ENCODE results near the gene LRRTM3.

DNA sequence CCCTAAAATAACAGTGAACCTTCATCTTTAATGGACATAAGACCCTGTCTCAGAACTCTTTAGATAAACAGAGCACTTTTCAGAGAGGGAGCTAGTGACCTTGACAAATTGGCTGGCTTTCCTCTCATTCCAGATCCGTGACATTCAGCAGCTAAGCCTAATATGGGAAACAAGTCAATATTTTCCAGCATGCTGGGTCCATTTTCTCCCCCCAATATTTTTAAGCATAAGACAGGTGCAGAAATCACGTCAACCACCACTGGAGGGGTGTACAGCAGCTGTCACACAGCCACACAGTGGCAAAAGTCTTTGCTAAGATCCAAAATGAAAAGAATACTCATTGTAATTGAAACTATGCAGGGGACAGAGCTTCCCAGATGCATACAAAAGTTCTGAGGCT, 26.1 kb downstream of the LRRTM3 start:
- TF ChIP-seq, protein P1, sequence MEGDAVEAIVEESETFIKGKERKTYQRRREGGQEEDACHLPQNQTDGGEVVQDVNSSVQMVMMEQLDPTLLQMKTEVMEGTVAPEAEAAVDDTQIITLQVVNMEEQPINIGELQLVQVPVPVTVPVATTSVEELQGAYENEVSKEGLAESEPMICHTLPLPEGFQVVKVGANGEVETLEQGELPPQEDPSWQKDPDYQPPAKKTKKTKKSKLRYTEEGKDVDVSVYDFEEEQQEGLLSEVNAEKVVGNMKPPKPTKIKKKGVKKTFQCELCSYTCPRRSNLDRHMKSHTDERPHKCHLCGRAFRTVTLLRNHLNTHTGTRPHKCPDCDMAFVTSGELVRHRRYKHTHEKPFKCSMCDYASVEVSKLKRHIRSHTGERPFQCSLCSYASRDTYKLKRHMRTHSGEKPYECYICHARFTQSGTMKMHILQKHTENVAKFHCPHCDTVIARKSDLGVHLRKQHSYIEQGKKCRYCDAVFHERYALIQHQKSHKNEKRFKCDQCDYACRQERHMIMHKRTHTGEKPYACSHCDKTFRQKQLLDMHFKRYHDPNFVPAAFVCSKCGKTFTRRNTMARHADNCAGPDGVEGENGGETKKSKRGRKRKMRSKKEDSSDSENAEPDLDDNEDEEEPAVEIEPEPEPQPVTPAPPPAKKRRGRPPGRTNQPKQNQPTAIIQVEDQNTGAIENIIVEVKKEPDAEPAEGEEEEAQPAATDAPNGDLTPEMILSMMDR (IDR thresholded peaks at IDR 0.05 in 8 of 11, conservative IDR thresholded peaks at IDR 0.05 in 3 of 11): no peak
- TF ChIP-seq POLR2AphosphoS5 (IDR thresholded peaks at IDR 0.05) (no peak), POLR2A (IDR thresholded peaks at IDR 0.05) (no peak)

All from spleen (tissue), 7 donors.